SH-SY5Y (cell line): ENCODE measurements around the gene RASGRP2.

Source experiments
- GATA2 ChIP-seq: IDR thresholded peaks from 2 replicates; pipeline ENCODE4 v1.6.1; 2011; ENCODE audit warnings: mild to moderate bottlenecking, low read depth, low read length
- GATA3 ChIP-seq: IDR thresholded peaks from 2 replicates; pipeline ENCODE4 v1.6.1; 2011; ENCODE audit warnings: low read depth, mild to moderate bottlenecking, low read length, moderate library complexity

RASGRP2 gene

GRCh38 chr11:64755681-64756361 is 11.9 kb upstream of the RASGRP2 start:
- TF ChIP-seq GATA2 = no peak
- no peak for TF ChIP-seq GATA3

- no peak for TF ChIP-seq GATA2
- no peak for TF ChIP-seq GATA3
Observed at GRCh38 chr11:64754919-64755662, 11.1 kb upstream of the RASGRP2 start.

- no peak for TF ChIP-seq GATA3
- TF ChIP-seq GATA2 = no peak
Observed at GRCh38 chr11:64754124-64754918, 10.4 kb upstream of the RASGRP2 start.

GRCh38 chr11:64753380-64754123 is 9.6 kb upstream of the RASGRP2 start:
- TF ChIP-seq GATA3 (no peak), GATA2 (no peak)

- TF ChIP-seq GATA2 = no peak
- TF ChIP-seq GATA3 = no peak
Observed at GRCh38 chr11:64753019-64753379, 9.1 kb upstream of the RASGRP2 start.

- no peak for TF ChIP-seq GATA2
- no peak for TF ChIP-seq GATA3
Observed at GRCh38 chr11:64752175-64752970, 8.4 kb upstream of the RASGRP2 start.

- no peak for TF ChIP-seq GATA2
- no peak for TF ChIP-seq GATA3
Observed at GRCh38 chr11:64751580-64751979, 7.6 kb upstream of the RASGRP2 start.

- TF ChIP-seq GATA2 (no peak), GATA3 (no peak)
Observed at GRCh38 chr11:64751136-64751535, 7.2 kb upstream of the RASGRP2 start.

- TF ChIP-seq GATA2 = no peak
- TF ChIP-seq GATA3 = no peak
Observed at GRCh38 chr11:64750361-64751054, 6.6 kb upstream of the RASGRP2 start.

- TF ChIP-seq GATA2 = no peak
- TF ChIP-seq GATA3 = no peak
Observed at GRCh38 chr11:64747961-64748665, 4.2 kb upstream of the RASGRP2 start.

GRCh38 chr11:64746486-64746885 is 2.5 kb upstream of the RASGRP2 start:
- no peak for TF ChIP-seq GATA3
- TF ChIP-seq GATA2 = no peak
